Fibroblast of mammary gland (primary cell): ENCODE data around the gene PCDHGB3.
A peak's percentile ranks its signal among the peaks of the same experiment; 100 is the strongest.
"Not testable (repeated sequence)": the region's sequence is repeated elsewhere in the genome, so short reads cannot be mapped to it uniquely, and the experiment has no call there.

Experiments used
- DNase-seq: peaks from one replicate; pipeline ENCODE4 v3.0.0-alpha.2; 2010; ENCODE audit warnings: low read depth
- H3K4me3 ChIP-seq: 2 replicates; pipeline ENCODE4 v1.5.1; 2011; ENCODE audit warnings: low read depth, mild to moderate bottlenecking, low read length, moderate library complexity; ENCODE audit not compliant: control insufficient read depth
- CTCF ChIP-seq: conservative IDR thresholded peaks from 2 replicates; pipeline ENCODE4 v1.5.1; 2011; ENCODE audit warnings: low read depth, low read length, inconsistent platforms; ENCODE audit not compliant: control insufficient read depth, insufficient read depth

Gene PCDHGB3

DNA sequence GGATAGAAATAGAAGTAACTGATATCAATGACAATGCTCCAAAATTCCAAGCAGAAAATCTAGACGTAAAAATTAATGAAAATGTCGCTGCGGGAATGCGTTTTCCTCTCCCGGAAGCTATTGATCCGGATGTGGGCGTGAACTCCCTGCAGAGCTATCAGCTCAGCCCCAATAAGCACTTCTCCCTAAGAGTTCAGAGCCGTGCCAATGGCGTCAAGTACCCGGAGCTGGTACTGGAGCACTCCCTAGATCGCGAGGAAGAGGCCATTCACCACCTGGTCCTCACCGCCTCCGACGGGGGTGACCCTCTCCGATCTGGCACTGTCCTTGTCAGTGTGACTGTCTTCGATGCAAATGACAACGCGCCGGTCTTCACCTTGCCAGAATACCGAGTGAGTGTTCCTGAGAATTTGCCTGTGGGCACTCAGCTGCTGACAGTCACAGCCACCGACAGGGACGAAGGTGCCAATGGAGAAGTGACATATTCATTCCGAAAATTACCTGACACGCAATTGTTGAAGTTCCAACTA is 43.6 kb downstream of the PCDHGB3 start:
- no peak for DNase-seq
- no peak for TF ChIP-seq CTCF
- peak overlapping the region; percentile 58 for H3K4me3 ChIP-seq

DNA sequence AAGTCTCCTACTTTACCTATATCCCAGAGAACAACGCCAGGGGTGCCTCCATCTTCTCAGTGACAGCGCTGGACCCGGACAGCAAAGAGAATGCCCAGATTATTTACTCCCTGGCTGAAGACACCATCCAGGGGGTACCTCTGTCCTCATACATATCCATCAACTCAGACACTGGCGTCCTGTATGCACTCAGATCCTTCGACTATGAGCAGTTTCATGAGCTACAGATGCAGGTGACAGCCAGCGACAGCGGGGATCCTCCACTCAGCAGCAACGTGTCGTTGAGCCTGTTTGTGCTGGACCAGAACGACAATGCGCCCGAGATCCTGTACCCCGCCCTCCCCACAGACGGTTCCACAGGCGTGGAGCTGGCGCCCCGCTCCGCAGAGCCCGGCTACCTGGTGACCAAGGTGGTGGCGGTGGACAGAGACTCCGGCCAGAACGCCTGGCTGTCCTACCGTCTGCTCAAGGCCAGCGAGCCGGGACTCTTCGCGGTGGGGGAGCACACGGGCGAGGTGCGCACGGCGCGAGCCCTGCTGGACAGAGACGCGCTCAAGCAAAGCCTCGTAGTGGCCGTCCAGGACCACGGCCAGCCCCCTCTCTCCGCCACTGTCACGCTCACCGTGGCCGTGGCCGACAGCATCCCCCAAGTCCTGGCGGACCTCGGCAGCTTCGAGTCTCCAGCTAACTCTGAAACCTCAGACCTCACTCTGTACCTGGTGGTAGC is 44.7 kb downstream of the PCDHGB3 start:
- not testable (repeated sequence) for H3K4me3 ChIP-seq, DNase-seq

DNA sequence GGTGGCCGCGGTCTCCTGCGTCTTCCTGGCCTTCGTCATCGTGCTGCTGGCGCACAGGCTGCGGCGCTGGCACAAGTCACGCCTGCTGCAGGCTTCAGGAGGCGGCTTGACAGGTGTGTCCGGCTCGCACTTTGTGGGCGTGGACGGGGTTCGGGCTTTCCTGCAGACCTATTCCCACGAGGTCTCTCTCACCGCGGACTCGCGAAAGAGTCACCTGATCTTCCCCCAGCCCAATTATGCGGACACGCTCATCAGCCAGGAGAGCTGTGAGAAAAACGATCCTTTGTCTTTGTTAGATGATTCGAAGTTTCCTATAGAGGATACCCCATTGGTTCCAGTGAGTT is 45.2 kb downstream of the PCDHGB3 start:
- not testable (repeated sequence) for DNase-seq, H3K4me3 ChIP-seq

GRCh38 chr5:141417494-141418172 is 47.6 kb downstream of the PCDHGB3 start, which contains the start of gene PCDHGB7:
Gene PCDHGB7, plus strand, starts transcription at chr5:141417677. Its CDS starts 183 bp downstream, at chr5:141417860.
- TF ChIP-seq CTCF = peak; percentile 81
- DNase-seq = peak; percentile 84
- peak within 1 kb of the TSS; percentile 52 for H3K4me3 ChIP-seq

- no peak for TF ChIP-seq CTCF
- DNase-seq = no peak
- H3K4me3 ChIP-seq = no peak overlapping the region
Observed at GRCh38 chr5:141419074-141419880, 49.2 kb downstream of the PCDHGB3 start.

DNA sequence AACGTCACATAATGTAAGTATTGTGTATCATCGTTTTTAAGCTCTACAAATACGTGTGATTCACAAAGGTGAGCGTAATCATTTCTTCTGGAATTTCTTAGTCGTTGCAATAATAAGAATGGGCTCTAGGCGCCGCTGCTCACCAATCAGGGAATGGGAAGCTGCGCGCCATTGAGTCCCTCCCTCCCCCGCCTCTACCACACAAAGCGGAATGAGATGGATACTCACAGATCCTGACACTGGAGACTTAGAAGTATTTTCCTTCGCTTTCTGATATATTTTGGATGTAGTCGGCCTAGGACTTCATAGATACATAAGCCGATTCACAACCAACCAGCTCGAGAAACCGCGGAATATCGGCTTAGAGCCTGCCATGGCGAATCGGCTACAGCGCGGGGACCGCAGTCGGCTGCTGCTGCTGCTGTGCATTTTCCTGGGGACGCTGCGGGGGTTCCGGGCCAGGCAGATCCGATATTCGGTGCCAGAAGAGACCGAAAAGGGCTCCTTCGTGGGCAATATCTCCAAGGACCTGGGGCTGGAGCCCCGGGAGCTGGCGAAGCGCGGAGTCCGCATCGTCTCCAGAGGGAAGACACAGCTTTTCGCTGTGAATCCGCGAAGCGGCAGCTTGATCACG is 50.9 kb downstream of the PCDHGB3 start, which contains the start of gene PCDHGA11:
Gene PCDHGA11 (plus strand): TSS at position 197 of the 634 bp plus-strand sequence. CDS start 177 bp downstream, at position 374.
- H3K4me3 ChIP-seq = peak within 1 kb of the TSS; percentile 59
- peak; percentile 75 for TF ChIP-seq CTCF
- DNase-seq = peak; percentile 80

DNA sequence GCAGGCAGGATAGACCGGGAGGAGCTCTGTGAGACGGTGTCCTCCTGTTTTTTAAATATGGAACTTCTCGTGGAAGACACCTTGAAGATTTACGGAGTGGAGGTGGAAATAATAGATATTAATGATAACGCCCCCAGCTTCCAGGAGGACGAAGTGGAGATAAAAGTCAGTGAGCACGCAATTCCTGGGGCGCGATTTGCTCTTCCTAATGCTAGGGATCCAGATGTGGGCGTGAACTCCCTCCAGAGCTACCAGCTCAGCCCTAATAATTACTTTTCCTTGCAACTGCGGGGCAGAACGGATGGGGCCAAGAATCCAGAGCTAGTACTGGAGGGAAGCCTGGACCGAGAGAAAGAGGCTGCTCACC is 51.4 kb downstream of the PCDHGB3 start:
- no peak for TF ChIP-seq CTCF
- H3K4me3 ChIP-seq = peak overlapping the region; percentile 59

More for the DNA sequence above, 51.4 kb downstream of the PCDHGB3 start:
- DNase-seq = no peak
